GM19455 (cell line): ENCODE measurements around the gene ARHGAP27.

Source experiments
- ATAC-seq: cut with Tn5 transposase; IDR thresholded peaks from one replicate; pipeline ENCODE4 v1.9.1; 2021; ENCODE audit not compliant: unreplicated experiment

Gene ARHGAP27

GRCh38 chr17:45410144-45411091 is 22.3 kb downstream of the ARHGAP27 start:
- no peak for ATAC-seq

GRCh38 chr17:45409659-45410076 is 23.0 kb downstream of the ARHGAP27 start:
- no peak for ATAC-seq

DNA sequence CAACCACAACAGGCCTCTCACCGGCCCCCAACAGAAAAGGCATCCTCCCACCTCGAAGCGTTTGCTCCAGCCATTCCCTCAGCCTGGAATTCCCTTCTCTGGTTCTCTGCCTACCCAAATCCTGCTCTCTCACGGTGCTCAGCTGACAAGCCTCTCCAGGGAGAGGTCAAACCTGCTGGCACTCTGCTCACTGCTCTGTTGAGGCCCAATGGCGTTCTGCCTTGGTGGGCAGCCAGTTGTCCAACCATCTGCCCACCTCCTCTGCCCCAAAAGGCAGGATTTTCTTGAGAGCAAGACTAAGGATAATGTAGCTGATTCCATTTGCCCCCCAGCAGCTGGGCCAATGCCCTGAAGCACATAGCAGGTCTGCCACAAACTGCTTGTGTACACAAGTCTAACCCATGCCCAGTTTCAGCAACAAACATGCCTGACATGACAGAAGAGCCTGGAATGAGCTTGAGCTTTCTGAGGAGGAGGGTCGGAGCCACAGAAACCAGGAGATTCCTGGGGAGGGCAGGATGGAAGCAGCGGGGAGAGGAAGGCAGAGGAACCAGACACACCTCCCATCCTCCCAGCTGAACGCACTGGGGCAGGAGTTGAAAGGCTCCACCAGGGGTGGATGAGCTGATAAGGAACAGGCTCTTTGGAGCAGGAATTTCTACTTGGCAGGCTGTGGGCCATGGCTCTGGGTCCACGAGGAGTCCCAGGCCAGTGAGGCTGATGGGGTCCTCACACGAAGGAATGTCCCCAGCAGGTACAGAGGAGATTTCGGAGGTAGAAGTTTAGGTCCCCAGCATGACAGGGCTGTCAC is 23.9 kb downstream of the ARHGAP27 start:
- ATAC-seq: no peak

- no peak for ATAC-seq
These were observed 26.6 kb downstream of the ARHGAP27 start for GRCh38 chr17:45406107-45406506.

DNA sequence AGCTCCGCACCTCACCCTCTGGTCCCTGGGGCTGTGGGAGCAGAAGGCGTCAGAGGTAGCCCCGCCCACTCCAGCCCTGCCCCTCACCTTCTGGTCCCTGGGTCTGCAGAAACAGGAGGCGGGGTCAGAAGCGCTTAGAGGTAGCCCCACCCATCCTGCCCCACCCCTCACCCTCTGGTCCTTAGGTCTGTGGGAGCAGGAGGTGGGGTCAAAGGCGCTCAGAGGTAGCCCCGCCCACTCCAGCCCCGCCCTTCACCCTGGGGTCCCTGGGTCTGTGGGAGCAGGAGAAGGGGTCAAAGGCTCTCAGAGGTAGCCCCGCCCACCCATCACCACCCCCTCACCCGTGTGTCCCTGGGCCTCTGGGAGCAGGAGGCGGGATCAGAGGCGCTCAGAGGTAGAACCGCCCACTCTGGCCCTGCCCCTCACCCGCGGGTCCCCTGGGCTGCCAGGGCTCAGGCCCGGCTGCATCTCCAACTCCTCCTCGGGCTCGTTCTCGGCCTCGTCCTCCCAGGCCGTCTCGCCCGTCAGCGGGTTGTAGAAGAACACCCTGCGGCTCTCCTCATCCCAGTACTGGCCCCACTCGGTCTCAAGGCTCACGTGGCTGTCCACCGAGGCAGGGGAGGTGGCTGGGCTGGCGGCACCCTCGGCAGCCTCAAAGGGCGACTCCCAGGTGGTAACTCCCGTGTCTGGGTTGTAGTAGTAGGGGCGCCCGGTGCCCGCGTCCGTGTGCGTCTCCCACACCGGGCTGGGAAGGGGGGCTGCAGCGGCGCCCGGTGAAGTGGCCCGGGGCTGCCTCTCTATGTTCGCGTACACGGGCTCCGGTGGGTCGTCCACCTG is 27.2 kb downstream of the ARHGAP27 start:
- ATAC-seq: no peak

GRCh38 chr17:45404870-45405249 is 27.8 kb downstream of the ARHGAP27 start:
- ATAC-seq: no peak

GRCh38 chr17:45403906-45404490 is 28.7 kb downstream of the ARHGAP27 start:
- no peak for ATAC-seq

DNA sequence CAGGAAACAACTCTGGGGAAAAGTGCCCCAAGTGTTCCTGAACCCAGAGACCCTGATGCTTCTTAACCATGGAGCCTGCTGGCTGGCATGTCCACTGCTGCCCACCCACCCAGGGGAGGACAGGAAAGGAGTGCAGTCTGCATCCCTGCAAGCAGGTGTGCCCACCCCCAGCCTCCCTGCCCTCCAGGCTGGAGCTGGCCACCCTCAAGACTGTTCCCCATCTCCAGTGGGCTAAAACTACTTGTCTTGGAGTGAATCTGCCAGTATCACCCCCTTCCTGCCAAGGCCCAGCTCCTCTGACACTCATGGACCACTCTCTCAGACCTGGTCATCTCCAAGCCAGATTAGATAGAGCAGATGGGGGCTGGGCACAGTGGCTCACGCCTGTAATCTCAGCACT is 29.8 kb downstream of the ARHGAP27 start:
- no peak for ATAC-seq

DNA sequence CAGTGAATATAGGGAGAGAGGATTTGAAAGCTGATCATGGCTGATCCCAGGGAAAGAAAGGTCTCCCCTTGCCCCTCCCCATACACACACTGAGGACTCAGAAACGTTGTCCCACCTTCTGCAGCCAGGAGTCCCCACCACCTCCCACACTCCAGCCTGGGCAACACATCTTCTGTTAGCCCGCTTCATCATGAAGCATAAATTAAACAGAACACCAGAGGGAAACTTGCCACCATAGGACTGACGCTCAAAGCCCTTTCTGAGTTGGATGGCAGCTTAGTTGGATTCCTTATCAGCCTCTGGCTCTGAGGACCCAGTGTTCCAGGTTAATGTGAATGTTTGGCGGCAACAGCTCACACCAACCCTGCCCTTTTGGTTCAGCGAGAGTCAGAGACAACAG is 33.9 kb downstream of the ARHGAP27 start:
- ATAC-seq: no peak

DNA sequence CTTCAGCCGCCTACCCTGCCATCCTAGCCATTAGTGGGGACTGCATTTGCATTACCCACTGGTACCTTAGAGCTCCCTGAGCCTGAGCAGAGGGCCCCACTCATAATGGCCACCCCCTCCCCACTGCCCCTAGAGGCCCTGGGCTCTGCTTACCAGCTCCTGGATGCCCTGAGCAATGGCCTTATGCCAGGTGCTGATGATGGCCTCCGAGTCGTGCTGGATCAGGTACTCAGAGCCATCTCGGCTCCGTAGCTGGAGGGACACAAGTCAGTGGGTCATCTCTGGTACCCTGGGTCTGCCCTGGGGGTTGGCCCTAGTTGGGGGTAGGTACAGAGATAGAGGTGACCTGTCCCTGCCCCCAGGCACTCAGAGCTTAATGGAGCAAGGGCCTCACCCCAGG is 34.9 kb downstream of the ARHGAP27 start:
- no peak for ATAC-seq

DNA sequence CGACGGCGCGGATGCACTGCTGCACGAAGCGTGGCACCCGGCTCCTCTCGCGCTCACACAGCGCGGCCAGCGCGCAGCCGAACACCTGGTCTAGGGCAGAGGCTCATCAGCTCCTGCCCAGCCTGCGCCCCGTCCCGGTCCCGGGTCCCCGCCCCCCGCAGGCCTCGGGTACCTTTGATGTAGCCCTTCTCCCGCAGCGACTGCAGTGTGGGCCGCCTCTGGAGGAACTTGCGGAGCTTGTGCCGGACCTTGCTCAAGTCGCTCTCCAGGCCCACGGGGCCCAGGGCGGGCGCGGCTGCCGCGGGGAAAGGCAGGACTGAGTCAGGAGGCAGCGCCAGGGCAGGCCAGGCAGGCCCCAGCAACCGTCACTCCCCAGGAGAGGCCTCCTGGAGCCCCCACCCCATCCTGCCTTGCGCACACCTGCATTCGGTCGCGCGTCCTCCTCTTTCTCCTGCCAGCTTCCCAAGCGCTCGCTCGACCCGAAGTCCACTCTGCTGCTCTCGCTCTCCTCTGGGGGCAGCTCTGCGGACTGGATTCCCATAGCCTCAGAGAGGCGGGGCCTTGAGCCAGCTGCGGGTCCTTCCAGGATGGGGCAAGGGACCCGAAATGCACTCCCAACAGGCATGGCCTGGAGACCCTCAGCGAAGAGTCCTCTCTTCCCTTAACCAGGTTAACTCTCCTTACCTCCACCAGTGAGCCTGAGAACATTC is 36.0 kb downstream of the ARHGAP27 start:
- no peak for ATAC-seq

DNA sequence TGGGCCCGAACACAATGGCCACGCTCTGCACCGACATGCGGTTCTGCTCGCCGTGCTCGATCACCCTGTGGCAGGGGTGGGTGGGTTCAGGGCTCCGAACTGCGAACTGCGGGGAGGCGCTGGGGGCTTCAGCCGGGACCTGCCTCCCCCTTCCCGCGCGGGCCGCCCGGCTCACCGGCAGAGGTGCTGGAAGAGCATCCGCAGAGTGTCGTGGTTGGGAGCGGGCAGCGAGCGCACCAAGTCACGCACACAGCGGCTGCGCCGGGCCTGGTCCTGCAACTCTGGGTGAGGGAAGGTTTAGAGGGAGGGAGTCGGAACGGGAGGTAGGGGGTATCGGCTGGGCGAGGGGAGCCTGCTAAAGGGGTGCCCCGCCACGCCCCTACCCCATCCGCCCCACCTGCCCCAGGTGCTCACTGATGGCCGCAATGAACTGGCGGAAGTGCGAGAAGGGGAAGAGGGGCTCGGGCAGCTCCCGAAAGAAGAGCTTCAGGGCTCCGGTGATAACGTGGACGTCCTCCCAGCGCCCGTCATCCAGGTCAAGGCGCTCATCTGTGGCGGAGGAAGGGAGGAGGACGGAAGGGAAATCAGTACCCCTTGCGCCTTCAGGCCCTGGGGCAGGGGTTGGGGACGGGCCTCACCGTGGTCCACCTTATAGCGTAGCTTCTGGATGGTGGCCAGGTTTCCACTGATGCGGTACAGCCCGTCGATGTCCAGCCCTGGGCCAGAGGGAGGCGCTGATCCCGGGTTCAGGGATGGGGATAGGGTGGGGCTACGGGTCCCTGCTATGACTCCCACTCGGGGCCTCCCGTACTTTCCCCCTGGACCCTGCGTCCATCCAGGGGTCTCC is 36.9 kb downstream of the ARHGAP27 start:
- no peak for ATAC-seq

DNA sequence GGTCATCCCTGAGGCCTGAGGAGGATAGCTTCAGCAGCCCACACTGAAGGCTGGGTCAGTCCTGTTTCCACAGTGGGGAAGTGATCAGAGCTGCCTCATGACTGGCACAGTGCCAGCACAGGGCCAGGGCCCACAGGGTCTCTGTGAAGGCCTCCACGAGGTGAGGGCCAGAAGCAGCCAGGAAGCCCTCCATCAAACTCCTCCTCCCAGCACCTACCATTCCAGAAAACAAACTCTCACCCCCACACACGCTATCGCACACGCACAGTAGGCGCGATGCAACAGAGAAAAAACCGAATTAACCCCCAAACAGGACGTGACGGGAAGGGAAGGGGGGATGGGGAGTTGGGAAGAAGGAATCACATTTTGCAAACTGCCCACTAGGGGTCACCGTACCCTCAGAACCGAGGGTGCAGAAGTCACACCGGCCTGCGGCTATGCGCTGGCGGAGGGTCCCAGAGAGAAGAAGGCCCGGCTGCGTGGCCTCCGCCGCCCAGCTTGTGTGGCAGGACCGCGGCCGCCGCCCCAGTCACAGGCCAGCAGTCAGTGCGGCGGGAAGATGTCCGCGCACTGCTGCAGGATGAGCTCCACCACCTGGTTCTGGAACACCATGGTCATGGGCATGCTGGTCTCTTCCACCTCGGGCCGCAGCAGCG is 37.6 kb downstream of the ARHGAP27 start:
- ATAC-seq: no peak

- ATAC-seq: no peak
These were observed 38.1 kb downstream of the ARHGAP27 start for GRCh38 chr17:45394564-45394912.

DNA sequence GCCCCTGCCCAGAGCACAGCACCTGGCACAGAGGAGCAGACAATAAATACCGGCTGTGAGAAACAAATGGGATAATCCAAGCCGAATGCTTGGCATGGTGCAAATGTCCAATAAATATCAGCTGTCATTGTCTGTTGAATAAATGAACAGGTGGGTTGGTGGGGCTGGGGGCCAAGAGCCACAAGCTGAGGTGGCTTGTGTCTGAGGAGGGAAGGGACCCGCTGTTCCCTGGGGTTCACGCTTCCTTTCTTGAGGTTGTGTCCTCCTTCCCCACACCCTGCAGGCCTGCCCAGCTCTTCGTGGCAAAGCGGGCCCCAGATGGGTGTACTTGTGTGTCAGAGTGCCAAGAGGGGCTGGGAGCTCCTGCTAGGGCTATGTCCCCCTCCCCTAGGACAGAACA is 38.6 kb downstream of the ARHGAP27 start:
- ATAC-seq: no peak

GRCh38 chr17:45393411-45393810 is 39.3 kb downstream of the ARHGAP27 start:
- no peak for ATAC-seq

DNA sequence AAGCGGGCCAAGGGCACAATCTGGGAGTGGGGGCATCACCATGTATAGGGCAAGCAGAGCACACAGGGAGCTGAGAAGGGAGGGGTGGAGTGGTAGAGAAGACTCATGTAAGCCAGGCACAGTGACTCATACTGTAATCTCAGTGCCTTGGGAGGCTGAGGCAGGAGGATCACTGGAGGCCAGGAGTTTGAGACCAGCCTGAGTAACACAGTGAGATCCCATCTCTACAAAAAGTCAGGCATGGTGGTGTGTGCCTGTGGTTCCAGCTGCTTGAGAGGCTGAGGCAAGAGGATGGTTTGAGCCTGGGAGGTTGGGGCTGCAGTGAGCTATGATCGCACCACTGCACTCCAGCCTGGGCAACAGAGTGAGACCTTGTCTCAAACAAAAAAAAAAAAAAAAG is 40.8 kb downstream of the ARHGAP27 start:
- ATAC-seq: no peak

DNA sequence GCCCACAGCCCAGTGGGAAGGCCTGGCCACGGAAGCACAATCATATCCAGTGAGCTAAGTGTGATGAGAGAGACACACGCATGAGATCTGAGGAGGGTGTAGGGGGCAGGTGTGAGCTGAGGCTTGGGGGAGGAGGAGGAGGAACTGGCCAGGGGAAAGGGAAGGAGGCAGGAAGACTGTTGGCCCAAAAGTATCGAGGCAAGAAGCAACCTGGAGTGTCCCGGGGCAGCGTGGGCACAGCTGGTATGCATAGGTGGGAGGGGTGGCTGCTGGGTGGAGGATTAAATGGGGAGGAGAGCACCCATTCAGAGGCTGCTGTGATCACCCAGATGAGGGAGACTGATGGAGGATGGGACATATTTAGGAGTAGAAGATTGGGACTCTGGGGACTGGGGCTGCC is 41.4 kb downstream of the ARHGAP27 start:
- ATAC-seq: no peak

- ATAC-seq: no peak
These were observed 43.3 kb downstream of the ARHGAP27 start for GRCh38 chr17:45389354-45389753.
